Ishikawa (cell line): Measurements from ENCODE around the gene PARN.

Experiments used
- CEBPB ChIP-seq: IDR thresholded peaks from 2 replicates; pipeline ENCODE4 v1.6.1; 2012
- EGR1 ChIP-seq: IDR thresholded peaks from 2 replicates; pipeline ENCODE4 v1.6.1; 2012
- EP300 ChIP-seq: IDR thresholded peaks from 2 replicates; pipeline ENCODE4 v1.6.1; 2012; ENCODE audit warnings: borderline replicate concordance
- FOXM1 ChIP-seq: IDR thresholded peaks from 2 replicates; pipeline ENCODE4 v1.6.1; 2012; ENCODE audit warnings: low read depth, borderline replicate concordance
- MAX ChIP-seq: IDR thresholded peaks from 2 replicates; pipeline ENCODE4 v1.6.1; 2012
- RAD21 ChIP-seq: IDR thresholded peaks from 2 replicates; pipeline ENCODE4 v1.6.1; 2012; ENCODE audit warnings: low read depth
- REST ChIP-seq: IDR thresholded peaks from 2 replicates; pipeline ENCODE4 v1.6.1; 2012; ENCODE audit warnings: low read depth, mild to moderate bottlenecking
- TAF1 ChIP-seq: IDR thresholded peaks from 2 replicates; pipeline ENCODE4 v1.6.1; 2012; ENCODE audit warnings: low read depth, mild to moderate bottlenecking
- TCF12 ChIP-seq: IDR thresholded peaks from 2 replicates; pipeline ENCODE4 v1.6.1; 2012; ENCODE audit warnings: low read depth
- TEAD4 ChIP-seq: IDR thresholded peaks from 2 replicates; pipeline ENCODE4 v1.6.1; 2012
- YY1 ChIP-seq: IDR thresholded peaks from 2 replicates; pipeline ENCODE4 v1.6.1; 2012; ENCODE audit warnings: low read depth
- ZBTB7A ChIP-seq: IDR thresholded peaks from 2 replicates; pipeline ENCODE4 v1.6.1; 2012; ENCODE audit warnings: low read depth
- TF ChIP-seq, protein P1 (sequence below): IDR thresholded peaks from 2 replicates; pipeline ENCODE4 v1.6.1; 2012

DNA sequence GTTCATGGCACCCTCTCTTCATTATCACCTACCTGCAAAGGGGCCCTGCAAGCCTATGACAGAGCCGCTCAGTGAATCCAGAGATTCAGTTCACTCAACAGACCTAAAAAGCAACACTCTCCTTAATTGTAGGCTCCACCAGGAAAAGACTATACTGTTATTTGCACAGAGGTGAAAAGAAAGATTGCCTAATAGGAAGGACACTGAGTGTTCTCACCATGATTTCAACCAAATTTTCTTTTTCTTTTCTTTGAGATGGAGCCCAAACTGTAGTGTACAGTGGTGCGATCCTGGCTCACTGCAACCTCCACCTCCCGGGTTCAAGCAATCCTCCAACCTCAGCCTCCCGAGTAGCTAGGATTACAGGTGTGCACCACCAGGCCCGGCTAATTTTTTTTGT lies 104.5 kb downstream of the PARN start:
- TF ChIP-seq MAX (no peak), YY1 (no peak), CEBPB (no peak), TAF1 (no peak), ZBTB7A (no peak), TEAD4 (no peak), RAD21 (no peak), TCF12 (no peak), REST (no peak), FOXM1 (no peak), EP300 (no peak), EGR1 (no peak)
- TF ChIP-seq, protein P1, sequence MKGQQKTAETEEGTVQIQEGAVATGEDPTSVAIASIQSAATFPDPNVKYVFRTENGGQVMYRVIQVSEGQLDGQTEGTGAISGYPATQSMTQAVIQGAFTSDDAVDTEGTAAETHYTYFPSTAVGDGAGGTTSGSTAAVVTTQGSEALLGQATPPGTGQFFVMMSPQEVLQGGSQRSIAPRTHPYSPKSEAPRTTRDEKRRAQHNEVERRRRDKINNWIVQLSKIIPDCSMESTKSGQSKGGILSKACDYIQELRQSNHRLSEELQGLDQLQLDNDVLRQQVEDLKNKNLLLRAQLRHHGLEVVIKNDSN = no peak
